ENCODE results near the gene MXD3.

MXD3 gene

GRCh38 chr5:177269232-177269895 is 42.3 kb downstream of the MXD3 start:
- no peak for TF ChIP-seq SNAI2 (CRISPR knock-in tag; IDR thresholded peaks at IDR 0.05)
- no peak for ATAC-seq

DNA sequence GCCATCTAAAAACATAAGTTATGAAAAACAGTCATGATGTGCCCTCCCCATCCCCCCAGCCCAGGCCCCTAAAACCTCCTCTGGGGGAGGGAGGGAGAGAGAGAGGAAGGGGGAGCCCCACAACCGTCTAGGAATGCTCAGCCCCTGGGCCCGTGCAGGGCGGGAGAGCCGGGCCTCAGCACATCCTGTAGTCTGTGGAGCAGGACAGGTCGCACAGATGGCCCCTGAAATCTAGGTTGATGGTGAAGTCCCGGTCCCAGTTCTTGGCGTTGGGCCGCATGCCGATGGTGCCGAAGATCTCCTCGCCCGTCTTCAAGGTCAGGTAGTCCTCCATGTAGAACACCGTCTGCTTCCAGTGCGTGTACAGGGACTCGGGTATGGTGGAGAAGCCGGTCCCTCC is 46.3 kb downstream of the MXD3 start:
- TF ChIP-seq OSR1 (CRISPR knock-in tag; IDR thresholded peaks at IDR 0.05), result no peak
- no peak for TF ChIP-seq TSHZ2 (CRISPR knock-in tag; IDR thresholded peaks at IDR 0.05)
- TF ChIP-seq ARNTL (CRISPR knock-in tag; IDR thresholded peaks at IDR 0.05; ENCODE audit: borderline replicate concordance, low read depth), result no peak
- TF ChIP-seq ZFP30 (CRISPR knock-in tag; IDR thresholded peaks at IDR 0.05), result no peak
- TF ChIP-seq, protein P1, sequence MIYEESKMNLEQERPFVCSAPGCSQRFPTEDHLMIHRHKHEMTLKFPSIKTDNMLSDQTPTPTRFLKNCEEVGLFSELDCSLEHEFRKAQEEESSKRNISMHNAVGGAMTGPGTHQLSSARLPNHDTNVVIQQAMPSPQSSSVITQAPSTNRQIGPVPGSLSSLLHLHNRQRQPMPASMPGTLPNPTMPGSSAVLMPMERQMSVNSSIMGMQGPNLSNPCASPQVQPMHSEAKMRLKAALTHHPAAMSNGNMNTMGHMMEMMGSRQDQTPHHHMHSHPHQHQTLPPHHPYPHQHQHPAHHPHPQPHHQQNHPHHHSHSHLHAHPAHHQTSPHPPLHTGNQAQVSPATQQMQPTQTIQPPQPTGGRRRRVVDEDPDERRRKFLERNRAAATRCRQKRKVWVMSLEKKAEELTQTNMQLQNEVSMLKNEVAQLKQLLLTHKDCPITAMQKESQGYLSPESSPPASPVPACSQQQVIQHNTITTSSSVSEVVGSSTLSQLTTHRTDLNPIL (CRISPR knock-in tag; IDR thresholded peaks at IDR 0.05; ENCODE audit: low read depth), result no peak
- no peak for TF ChIP-seq GLIS3 (CRISPR knock-in tag; IDR thresholded peaks at IDR 0.05)
- TF ChIP-seq ZC3H10 (CRISPR knock-in tag; IDR thresholded peaks at IDR 0.05), result no peak
- TF ChIP-seq ISL1 (CRISPR knock-in tag; IDR thresholded peaks at IDR 0.05), result no peak
- TF ChIP-seq ESRRG (CRISPR knock-in tag; IDR thresholded peaks at IDR 0.05), result no peak
- no peak for ATAC-seq

DNA sequence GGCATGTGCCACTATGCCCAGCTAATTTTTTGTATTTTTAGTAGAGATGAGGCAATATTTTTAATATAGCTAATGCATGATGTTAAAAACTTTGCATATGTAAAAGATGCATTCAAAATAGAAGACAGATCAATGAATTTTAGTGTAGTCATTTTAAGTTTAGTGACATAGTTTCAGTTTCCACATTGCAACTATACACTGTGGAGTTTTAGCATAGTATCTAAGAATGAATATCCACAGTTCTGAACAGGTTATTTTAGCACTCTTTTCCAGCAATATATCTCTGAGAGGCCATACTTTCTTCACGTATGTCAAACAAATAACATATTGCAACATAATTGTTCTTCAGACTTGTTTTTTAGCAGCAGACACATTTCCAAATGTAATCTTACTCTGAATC is 47.5 kb downstream of the MXD3 start:
- TF ChIP-seq PPARA (CRISPR knock-in tag; IDR thresholded peaks at IDR 0.05; ENCODE audit: borderline replicate concordance) (no peak), BACH2 (CRISPR knock-in tag; IDR thresholded peaks at IDR 0.05; ENCODE audit: borderline replicate concordance) (no peak), OSR1 (CRISPR knock-in tag; IDR thresholded peaks at IDR 0.05) (no peak), POU6F1 (CRISPR knock-in tag; IDR thresholded peaks at IDR 0.05; ENCODE audit: borderline replicate concordance, low read depth) (no peak), ZNF8 (CRISPR knock-in tag; IDR thresholded peaks at IDR 0.05) (no peak)
- TF ChIP-seq, protein P1 (CRISPR knock-in tag; IDR thresholded peaks at IDR 0.05; ENCODE audit: low read depth), result no peak
- no peak for ATAC-seq

DNA sequence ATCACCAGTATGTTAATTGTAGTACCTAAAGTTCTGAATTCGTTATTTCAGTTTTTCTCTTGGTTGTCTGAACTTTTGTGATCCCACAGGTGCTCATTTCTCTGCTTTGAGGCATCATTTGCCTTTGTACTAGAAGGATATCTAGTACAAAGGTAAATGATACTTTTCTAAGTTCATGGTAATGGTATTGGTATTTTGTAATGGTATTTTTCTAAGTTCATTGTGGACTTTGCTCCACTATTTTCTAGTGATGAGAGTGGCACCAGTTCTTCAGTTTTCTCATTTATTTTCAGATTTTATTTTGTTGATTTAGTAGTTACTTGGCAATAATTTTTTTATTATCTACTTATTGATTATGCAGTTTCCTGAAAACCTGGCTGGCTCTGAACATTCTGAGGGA is 50.2 kb downstream of the MXD3 start:
- ATAC-seq, result no peak
- TF ChIP-seq CSDC2 (CRISPR knock-in tag; IDR thresholded peaks at IDR 0.05) (no peak), ZC3H10 (CRISPR knock-in tag; IDR thresholded peaks at IDR 0.05) (no peak), ZFP3 (CRISPR knock-in tag; IDR thresholded peaks at IDR 0.05) (no peak), GLIS3 (CRISPR knock-in tag; IDR thresholded peaks at IDR 0.05) (no peak), ARNTL (CRISPR knock-in tag; IDR thresholded peaks at IDR 0.05; ENCODE audit: borderline replicate concordance, low read depth) (no peak), ZNF8 (CRISPR knock-in tag; IDR thresholded peaks at IDR 0.05) (no peak), ZFP30 (CRISPR knock-in tag; IDR thresholded peaks at IDR 0.05) (no peak), POU6F1 (CRISPR knock-in tag; IDR thresholded peaks at IDR 0.05; ENCODE audit: borderline replicate concordance, low read depth) (no peak), BACH2 (CRISPR knock-in tag; IDR thresholded peaks at IDR 0.05; ENCODE audit: borderline replicate concordance) (no peak), TCF4 (CRISPR knock-in tag; IDR thresholded peaks at IDR 0.05; ENCODE audit: borderline replicate concordance) (no peak)
- TF ChIP-seq, protein P1 (CRISPR knock-in tag; IDR thresholded peaks at IDR 0.05; ENCODE audit: low read depth), result no peak
